ENCODE measurements around the gene LCN10. TPM values are rescaled to one million over a fixed set of nuclear protein-coding genes. Genes with fewer than 3 reads are reported as not detected.

The LCN10 gene
- not detected in 5 replicates for total RNA-seq (2022; extraction: Qiagen RNA extraction; ENCODE audit: low read depth)

DNA sequence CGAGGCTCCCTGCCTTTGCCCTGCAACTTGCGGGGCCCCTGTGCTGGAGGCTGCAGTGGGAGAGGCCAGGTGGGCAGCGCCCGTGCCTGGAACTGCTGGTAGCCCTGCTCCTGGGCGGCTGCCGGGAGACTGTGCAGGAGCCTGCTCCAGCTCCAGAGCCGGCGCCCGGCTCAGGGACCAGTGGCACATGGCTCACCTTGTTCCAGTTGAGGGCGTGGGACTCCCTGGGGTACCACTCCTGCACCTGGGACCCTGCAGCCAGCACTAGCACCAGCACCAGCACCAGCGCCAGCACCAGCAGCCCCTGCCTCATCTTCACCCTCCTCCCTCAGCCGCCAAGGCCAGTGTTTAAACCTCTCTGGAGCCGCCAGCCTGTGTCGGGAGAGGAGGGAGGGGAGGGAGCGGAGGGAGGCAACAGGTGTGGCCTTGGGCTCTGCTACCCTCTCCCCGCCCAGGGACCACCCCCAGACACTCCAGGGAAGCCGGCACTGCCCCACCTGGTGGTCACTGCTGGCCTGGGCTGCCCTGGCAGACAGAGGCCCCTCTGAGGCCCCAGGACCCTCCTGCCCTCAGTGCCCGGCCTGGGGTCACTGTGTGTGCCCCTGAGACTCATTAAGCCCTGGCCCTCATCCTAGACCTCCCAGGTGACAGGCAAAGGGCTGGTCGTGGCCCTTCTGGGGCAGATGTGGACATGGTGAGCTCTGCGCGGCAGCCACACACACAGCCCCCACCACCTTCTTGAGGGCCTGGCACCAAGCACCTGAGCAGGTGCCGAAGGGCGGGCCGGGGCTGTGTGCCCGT lies at the start of gene LCN10:
Gene LCN10, minus strand, starts transcription at position 350 of the 801 bp plus-strand sequence. Its CDS starts 37 bp downstream, at position 313.

DNA sequence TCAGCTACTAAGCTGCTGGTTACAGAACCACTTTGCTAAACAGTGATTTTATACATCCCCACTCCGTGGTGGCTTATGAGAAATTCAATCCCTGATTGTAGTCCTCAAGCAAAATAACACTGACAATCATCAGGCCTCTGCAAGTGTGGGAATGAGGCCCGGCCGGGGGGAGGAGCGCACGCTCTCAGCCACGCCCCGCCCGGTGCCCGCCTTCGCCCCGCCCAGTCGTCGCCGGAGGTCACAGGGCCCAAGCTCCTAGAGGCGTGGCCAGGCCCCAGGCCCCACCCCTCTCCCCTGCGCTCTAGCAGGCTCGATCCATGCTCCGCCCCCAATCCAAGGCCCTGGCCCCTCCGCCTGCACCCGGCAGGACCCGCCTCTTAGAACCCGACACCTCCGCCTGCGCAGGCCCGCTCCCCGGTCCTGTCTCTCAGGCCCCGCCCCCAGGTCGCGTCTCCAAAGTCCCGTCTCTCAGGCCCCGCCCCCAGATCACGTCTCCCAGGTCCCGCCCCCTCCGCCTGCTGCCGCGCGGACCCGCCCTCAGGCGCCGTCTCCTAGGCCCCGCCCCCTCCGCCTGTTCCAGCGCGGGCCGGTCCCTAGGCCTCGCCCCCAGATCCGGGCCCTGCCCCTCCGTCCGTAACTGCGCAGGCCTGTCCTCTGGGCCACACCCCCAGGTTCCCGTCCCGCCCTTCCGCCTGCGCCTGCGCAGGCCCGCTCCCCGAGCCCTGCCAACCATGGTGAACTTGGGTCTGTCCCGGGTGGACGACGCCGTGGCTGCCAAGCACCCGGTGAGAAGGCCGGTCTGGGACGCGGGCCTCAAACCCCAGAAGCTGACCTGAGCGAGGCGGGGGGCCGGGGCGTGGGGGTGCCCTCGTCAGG lies 48.1 kb upstream of the LCN10 start, which contains the start of gene TMEM141:
Gene TMEM141, plus strand, starts transcription at position 705 of the 876 bp plus-strand sequence. Its CDS starts 27 bp downstream, at position 732.

GRCh38 chr9:136764301-136764891 lies 21.7 kb upstream of the LCN10 start, which contains the start of gene LCN15:
TSS of gene LCN15 (minus strand) at chr9:136764518. CDS start at chr9:136764488, 30 bp downstream.

GRCh38 chr9:136748201-136748600 lies 5.5 kb upstream of the LCN10 start, which contains the start of gene LCN6:
TSS of gene LCN6 (minus strand) at chr9:136748525. CDS start at chr9:136748483, 42 bp downstream.

GRCh38 chr9:136711751-136712689 lies 30.7 kb downstream of the LCN10 start, which contains the start of gene DIPK1B:
TSS of gene DIPK1B (plus strand) at chr9:136712572. CDS start at chr9:136712666, 94 bp downstream.

Other genes starting within 250 kb of the LCN10 start
- 5.0 to 13.7 TPM (median 12.6 TPM) in 5 replicates for gene NOTCH1, start 196.9 kb downstream of the LCN10 start, total RNA-seq (2022; extraction: Qiagen RNA extraction; ENCODE audit: low read depth)
- gene EGFL7, start 80.0 kb downstream of the LCN10 start, total RNA-seq (2022; extraction: Qiagen RNA extraction; ENCODE audit: low read depth), result 29.7 to 58.6 TPM (median 53.0 TPM) in 5 replicates
- 51.4 to 112 TPM (median 101 TPM) in 5 replicates for gene AGPAT2, start 55.5 kb downstream of the LCN10 start, total RNA-seq (2022; extraction: Qiagen RNA extraction; ENCODE audit: low read depth)
- 4.4 to 10.4 TPM (median 9.4 TPM) in 5 replicates for gene DIPK1B, start 30.4 kb downstream of the LCN10 start, total RNA-seq (2022; extraction: Qiagen RNA extraction; ENCODE audit: low read depth)
- not detected in 5 replicates for gene LCN6, start 5.6 kb upstream of the LCN10 start, total RNA-seq (2022; extraction: Qiagen RNA extraction; ENCODE audit: low read depth)
- not detected in 5 replicates for gene LCN8, start 15.3 kb upstream of the LCN10 start, total RNA-seq (2022; extraction: Qiagen RNA extraction; ENCODE audit: low read depth)
- 0.26 TPM in 1 of 5 replicates, not detected in the others for gene LCN15, start 21.6 kb upstream of the LCN10 start, total RNA-seq (2022; extraction: Qiagen RNA extraction; ENCODE audit: low read depth)
- 49.2 to 82.2 TPM (median 73.3 TPM) in 5 replicates for gene TMEM141, start 48.4 kb upstream of the LCN10 start, total RNA-seq (2022; extraction: Qiagen RNA extraction; ENCODE audit: low read depth)
- 0.11 to 0.74 TPM (median 0.72 TPM) in 3 of 5 replicates, not detected in the others for gene CCDC183, start 53.4 kb upstream of the LCN10 start, total RNA-seq (2022; extraction: Qiagen RNA extraction; ENCODE audit: low read depth)
- 51.1 to 91.8 TPM (median 82.9 TPM) in 5 replicates for gene RABL6, start 65.0 kb upstream of the LCN10 start, total RNA-seq (2022; extraction: Qiagen RNA extraction; ENCODE audit: low read depth)
- 2.1 to 5.6 TPM (median 5.3 TPM) in 5 replicates for gene AJM1, start 99.5 kb upstream of the LCN10 start, total RNA-seq (2022; extraction: Qiagen RNA extraction; ENCODE audit: low read depth)
- 223 to 317 TPM (median 282 TPM) in 5 replicates for gene PHPT1, start 106.5 kb upstream of the LCN10 start, total RNA-seq (2022; extraction: Qiagen RNA extraction; ENCODE audit: low read depth)
- gene MAMDC4, start 109.4 kb upstream of the LCN10 start, total RNA-seq (2022; extraction: Qiagen RNA extraction; ENCODE audit: low read depth), result 1.8 to 5.7 TPM (median 4.8 TPM) in 5 replicates
- 465 to 581 TPM (median 478 TPM) in 5 replicates for gene EDF1, start 123.4 kb upstream of the LCN10 start, total RNA-seq (2022; extraction: Qiagen RNA extraction; ENCODE audit: low read depth)
- 29.7 to 66.1 TPM (median 60.1 TPM) in 5 replicates for gene TRAF2, start 143.6 kb upstream of the LCN10 start, total RNA-seq (2022; extraction: Qiagen RNA extraction; ENCODE audit: low read depth)
- gene FBXW5, start 201.8 kb upstream of the LCN10 start, total RNA-seq (2022; extraction: Qiagen RNA extraction; ENCODE audit: low read depth), result 49.7 to 110 TPM (median 103 TPM) in 5 replicates
- gene C8G, start 202.3 kb upstream of the LCN10 start, total RNA-seq (2022; extraction: Qiagen RNA extraction; ENCODE audit: low read depth), result 0.56 to 2.0 TPM (median 1.1 TPM) in 4 of 5 replicates, not detected in the other
- gene LCN12, start 209.3 kb upstream of the LCN10 start, total RNA-seq (2022; extraction: Qiagen RNA extraction; ENCODE audit: low read depth), result 0.41 to 2.0 TPM (median 1.0 TPM) in 5 replicates
- gene PTGDS, start 234.6 kb upstream of the LCN10 start, total RNA-seq (2022; extraction: Qiagen RNA extraction; ENCODE audit: low read depth), result 0.33 to 0.56 TPM (median 0.45 TPM) in 4 of 5 replicates, not detected in the other
- gene LCNL1, start 240.1 kb upstream of the LCN10 start, total RNA-seq (2022; extraction: Qiagen RNA extraction; ENCODE audit: low read depth), result 0.08 to 0.18 TPM (median 0.12 TPM) in 3 of 5 replicates, not detected in the others
- gene PAXX, start 249.5 kb upstream of the LCN10 start, total RNA-seq (2022; extraction: Qiagen RNA extraction; ENCODE audit: low read depth), result 37.9 to 83.8 TPM (median 71.5 TPM) in 5 replicates